KMS-11 (cell line): ENCODE measurements around the gene KLF15.

Experiments used
- H2AFZ ChIP-seq: fragments of 200-600 bp; sonication (generic); 2 replicates; pipeline ENCODE4 v1.6.1; 2016; ENCODE audit warnings: antibody characterized with exemption, mixed run types, low read depth
- H3K27ac ChIP-seq: fragments of 200-600 bp; sonication (generic); 2 replicates; pipeline ENCODE4 v1.6.1; 2016; ENCODE audit warnings: mild to moderate bottlenecking, mixed run types
- H3K27me3 ChIP-seq: fragments of 200-600 bp; sonication (generic); 2 replicates; pipeline ENCODE4 v1.6.1; 2017; ENCODE audit warnings: mild to moderate bottlenecking, low read depth, mixed run types, moderate library complexity; ENCODE audit not compliant: insufficient read depth
- H3K36me3 ChIP-seq: fragments of 200-600 bp; sonication (generic); 2 replicates; pipeline ENCODE4 v1.6.1; 2017; ENCODE audit warnings: mild to moderate bottlenecking, mixed run types; ENCODE audit not compliant: insufficient read depth
- H3K4me1 ChIP-seq: fragments of 200-600 bp; sonication (generic); 2 replicates; pipeline ENCODE4 v1.6.1; 2016; ENCODE audit warnings: mild to moderate bottlenecking, low read depth, mixed run types; ENCODE audit not compliant: poor library complexity, severe bottlenecking
- H3K4me2 ChIP-seq: fragments of 200-600 bp; sonication (generic); 2 replicates; pipeline ENCODE4 v1.7.0; 2016; ENCODE audit warnings: mild to moderate bottlenecking, mixed run types
- H3K4me3 ChIP-seq: fragments of 200-600 bp; sonication (generic); IDR thresholded peaks from 2 replicates; pipeline ENCODE4 v1.6.1; 2017; ENCODE audit warnings: low read depth, low read length, mixed read lengths; ENCODE audit not compliant: insufficient read depth
- H3K79me2 ChIP-seq: fragments of 200-600 bp; sonication (generic); 2 replicates; pipeline ENCODE4 v1.6.1; 2016; ENCODE audit warnings: low read depth, mixed run types; ENCODE audit not compliant: insufficient read depth
- H3K9ac ChIP-seq: fragments of 200-600 bp; sonication (generic); 2 replicates; pipeline ENCODE4 v1.6.1; 2016; ENCODE audit warnings: mild to moderate bottlenecking, mixed run types
- H4K20me1 ChIP-seq: fragments of 200-600 bp; sonication (generic); 2 replicates; pipeline ENCODE4 v1.6.1; 2016; ENCODE audit warnings: mild to moderate bottlenecking, mixed run types; ENCODE audit not compliant: insufficient read depth
- CTCF ChIP-seq: fragments of 200-600 bp; sonication (generic); conservative IDR thresholded peaks from 2 replicates; pipeline ENCODE4 v1.6.1; 2017; ENCODE audit warnings: low read depth, mild to moderate bottlenecking, antibody characterized with exemption, low read length, moderate library complexity, mixed read lengths

KLF15 gene

GRCh38 chr3:126322181-126322967 is 34.8 kb downstream of the KLF15 start:
- H3K36me3 ChIP-seq: no peaks in the 10 kb centered on the region
- no peaks in the 10 kb centered on the region for H3K27me3 ChIP-seq
- no peaks in the 10 kb centered on the region for H3K4me1 ChIP-seq
- H2AFZ ChIP-seq: no peak overlapping the region
- no peak overlapping the region for H3K9ac ChIP-seq
- H3K79me2 ChIP-seq: no peaks in the 10 kb centered on the region
- no peaks in the 10 kb centered on the region for H4K20me1 ChIP-seq
- H3K4me2 ChIP-seq: no peak overlapping the region
- TF ChIP-seq CTCF: no peak
- no peak overlapping the region for H3K27ac ChIP-seq
- H3K4me3 ChIP-seq: no peak overlapping the region

GRCh38 chr3:126321490-126321889 is 35.7 kb downstream of the KLF15 start:
- no peaks in the 10 kb centered on the region for H3K79me2 ChIP-seq
- no peak overlapping the region for H3K9ac ChIP-seq
- no peaks in the 10 kb centered on the region for H3K4me1 ChIP-seq
- H3K27ac ChIP-seq: no peak overlapping the region
- H4K20me1 ChIP-seq: no peaks in the 10 kb centered on the region
- no peak overlapping the region for H3K4me2 ChIP-seq
- TF ChIP-seq CTCF: no peak
- no peak overlapping the region for H3K4me3 ChIP-seq
- H2AFZ ChIP-seq: no peak overlapping the region
- no peaks in the 10 kb centered on the region for H3K27me3 ChIP-seq
- no peaks in the 10 kb centered on the region for H3K36me3 ChIP-seq

DNA sequence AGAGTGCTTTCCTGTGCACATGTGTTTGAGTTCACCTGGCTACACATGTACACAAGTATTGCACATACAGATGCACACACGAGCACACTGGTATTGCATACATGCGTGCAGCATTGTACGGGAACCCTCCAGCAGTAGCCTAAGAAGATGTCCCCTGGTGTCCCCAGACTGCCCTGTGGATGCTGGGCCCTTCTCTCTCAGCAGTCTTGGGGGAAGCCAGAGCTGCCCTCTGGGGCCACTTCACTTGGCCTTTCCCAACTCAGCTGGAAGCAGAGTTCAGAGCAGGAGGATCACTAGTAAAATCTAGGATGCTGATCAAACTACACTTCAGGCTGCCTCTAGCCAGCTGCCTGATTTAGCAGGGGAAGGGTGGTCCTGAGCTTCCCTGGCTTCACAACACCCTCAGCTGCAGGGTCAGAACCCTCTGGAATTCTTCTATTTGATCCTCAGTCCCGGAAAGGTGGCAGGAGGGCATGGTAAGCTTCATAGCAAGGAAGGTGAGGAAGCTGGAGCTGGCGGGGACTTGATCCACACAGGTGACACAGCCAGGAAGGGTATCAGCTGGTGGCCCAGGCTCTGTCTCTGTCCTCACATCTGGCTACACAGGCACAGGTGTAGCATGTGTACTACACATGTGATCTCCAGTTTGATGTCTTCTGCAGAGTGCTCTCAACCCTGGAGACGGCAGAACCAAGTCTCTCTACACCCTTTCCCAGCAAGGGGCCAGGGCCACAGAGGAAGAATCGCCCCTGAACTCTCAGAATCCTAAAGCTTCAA is 36.5 kb downstream of the KLF15 start:
- Histone ChIP-seq H3K4me3 (no peak overlapping the region), H3K9ac (no peak overlapping the region), H3K36me3 (no peaks in the 10 kb centered on the region), H3K4me2 (no peak overlapping the region), H2AFZ (no peak overlapping the region), H3K4me1 (no peaks in the 10 kb centered on the region), H3K79me2 (no peaks in the 10 kb centered on the region), H3K27ac (no peak overlapping the region), H4K20me1 (no peaks in the 10 kb centered on the region), H3K27me3 (no peaks in the 10 kb centered on the region)
- TF ChIP-seq CTCF: no peak

DNA sequence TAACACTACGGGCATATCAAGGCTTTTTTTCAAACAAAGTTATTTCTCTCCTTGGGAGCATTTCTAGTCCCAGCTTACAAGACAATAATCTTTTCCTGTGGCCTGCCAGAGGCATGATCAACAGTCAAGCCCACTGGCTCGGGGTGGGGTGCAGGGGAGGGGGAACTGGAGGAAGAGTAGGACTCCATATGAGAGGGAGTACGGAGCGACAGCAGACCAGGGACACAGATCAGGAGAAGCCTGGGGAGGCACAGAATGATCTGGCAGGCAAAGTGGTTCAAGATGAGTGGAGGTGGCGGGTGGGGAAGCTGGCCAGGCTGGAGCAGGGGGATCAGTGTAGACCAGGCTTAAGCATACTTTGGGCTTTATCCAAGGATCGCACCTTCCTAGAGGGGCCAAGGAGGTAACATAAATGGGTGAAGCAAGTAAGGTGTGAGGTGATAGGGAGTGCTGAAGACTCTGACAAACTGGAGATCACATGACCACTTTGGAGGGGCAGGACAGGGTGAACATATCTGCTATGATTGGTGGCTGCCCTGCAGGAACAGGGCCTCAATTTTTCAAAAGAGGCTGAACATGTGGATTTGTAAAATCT is 37.4 kb downstream of the KLF15 start:
- TF ChIP-seq CTCF: no peak

More for the DNA sequence above, 37.4 kb downstream of the KLF15 start:
- Histone ChIP-seq H3K4me1 (no peaks in the 10 kb centered on the region), H3K4me2 (no peak overlapping the region), H4K20me1 (no peaks in the 10 kb centered on the region), H2AFZ (no peak overlapping the region), H3K27ac (no peak overlapping the region), H3K79me2 (no peaks in the 10 kb centered on the region), H3K27me3 (no peaks in the 10 kb centered on the region), H3K9ac (no peak overlapping the region), H3K4me3 (no peak overlapping the region), H3K36me3 (no peaks in the 10 kb centered on the region)
